ENCODE results near the gene ENTPD3. TPM values are rescaled to one million over a fixed set of nuclear protein-coding genes. Genes with fewer than 3 reads are reported as not detected.
A peak's percentile ranks its signal among the peaks of the same experiment; 100 is the strongest.

Gene ENTPD3
- not detected for total RNA-seq (2013)
- polyA plus RNA-seq (not detected), polyA minus RNA-seq (not detected in 2 replicates), total RNA-seq (0 to 1.4 (median 0.06) reads per million in 11 experiments)

- Histone ChIP-seq H3K4me2 (replicated peaks; ENCODE audit: extremely low read depth, low read length, poor library complexity, severe bottlenecking) (no peak within 1 kb of the TSS), H3K9me3 (replicated peaks in 1 of 2; ENCODE audit: control insufficient read depth in 1 of 2, insufficient read depth in 1 of 2, low read length in 2 of 2) (peaks cover 0 to 11% of the 10 kb centered on the region in 2 donors), H3K27me3 (ENCODE audit: control insufficient read depth in 2 of 2, insufficient read depth in 2 of 2, low read length in 2 of 2) (peaks cover 22 to 34% of the 10 kb centered on the region in 2 donors), H3K9ac (ENCODE audit: insufficient read depth, low read length, poor library complexity, severe bottlenecking) (no peak within 1 kb of the TSS), H4K20me1 (ENCODE audit: insufficient read depth, low read length) (no peaks in the 10 kb centered on the region), H3K4me3 (replicated peaks in 1 of 3; ENCODE audit: low read depth in 2 of 3, low read length in 3 of 3) (no peak within 1 kb of the TSS), H3K4me1 (ENCODE audit: control insufficient read depth in 1 of 2, insufficient read depth in 2 of 2, low read length in 2 of 2) (no peaks in the 10 kb centered on the region), H3K79me2 (ENCODE audit: insufficient read depth, low read length) (no peaks in the 10 kb centered on the region), H3K36me3 (replicated peaks in 1 of 2; ENCODE audit: control insufficient read depth in 1 of 2, insufficient read depth in 2 of 2, low read length in 2 of 2) (no peaks in the 10 kb centered on the region), H2AFZ (ENCODE audit: insufficient read depth, low read depth, low read length, poor library complexity, severe bottlenecking) (no peak within 1 kb of the TSS), H3K27ac (ENCODE audit: low read depth in 1 of 2, low read length in 2 of 2) (no peak within 1 kb of the TSS)
- intact Hi-C loops (cut with micrococcal nuclease) = no loop called here
- DNase-seq = no peak
- WGBS (ENCODE audit: insufficient coverage) = 7% methylated on average over 43 of the region's 49 CpGs
- Mint-ChIP-seq H3K27ac (peak within 1 kb of the TSS in 2 of 7 donors; percentile 63), H3K4me1 (peaks cover 6% of the 10 kb centered on the region), H3K36me3 (no peaks in the 10 kb centered on the region), H3K27me3 (ENCODE audit: low read depth in 3 of 3) (peaks cover 27 to 45% (median 33%) of the 10 kb centered on the region in 3 donors), H3K4me3 (peak within 1 kb of the TSS; percentile 20 to 83), H3K9me3 (peaks cover 0 to 13% (median 4%) of the 10 kb centered on the region in 7 donors)
- no peak for TF ChIP-seq CTCF (IDR thresholded peaks at IDR 0.05)
Measured at GRCh38 chr3:40387001-40387894, at the start of gene ENTPD3. TSS of gene ENTPD3 (plus strand) at chr3:40387184. CDS start at chr3:40388058, 874 bp downstream.

GRCh38 chr3:40339871-40340270 lies 47.1 kb upstream of the ENTPD3 start:
- Mint-ChIP-seq H3K4me3 (no peak overlapping the region), H3K9me3 (peaks cover 0 to 6% (median 2%) of the 10 kb centered on the region in 7 donors), H3K36me3 (no peaks in the 10 kb centered on the region), H3K4me1 (no peaks in the 10 kb centered on the region), H3K27me3 (ENCODE audit: low read depth in 3 of 3) (peaks cover 0 to 5% (median 2%) of the 10 kb centered on the region in 3 donors), H3K27ac (no peak overlapping the region)
- TF ChIP-seq CTCF (IDR thresholded peaks at IDR 0.05) = no peak
- H3K27me3 ChIP-seq (ENCODE audit: control insufficient read depth in 2 of 2, insufficient read depth in 2 of 2, low read length in 2 of 2) = no peaks in the 10 kb centered on the region
- intact Hi-C loops (cut with micrococcal nuclease) = no loop called here
- H3K27ac ChIP-seq (ENCODE audit: low read depth in 1 of 2, low read length in 2 of 2) = no peak overlapping the region
- no peaks in the 10 kb centered on the region for H4K20me1 ChIP-seq (ENCODE audit: insufficient read depth, low read length)
- no peak overlapping the region for H3K9ac ChIP-seq (ENCODE audit: insufficient read depth, low read length, poor library complexity, severe bottlenecking)
- no peaks in the 10 kb centered on the region for H3K9me3 ChIP-seq (replicated peaks in 1 of 2; ENCODE audit: control insufficient read depth in 1 of 2, insufficient read depth in 1 of 2, low read length in 2 of 2)
- no peak overlapping the region for H3K4me3 ChIP-seq (replicated peaks in 1 of 3; ENCODE audit: low read depth in 2 of 3, low read length in 3 of 3)
- WGBS (ENCODE audit: insufficient coverage) = no CpG with 5 or more reads among the region's 1 CpG
- no peak overlapping the region for H3K4me2 ChIP-seq (replicated peaks; ENCODE audit: extremely low read depth, low read length, poor library complexity, severe bottlenecking)
- no peak overlapping the region for H2AFZ ChIP-seq (ENCODE audit: insufficient read depth, low read depth, low read length, poor library complexity, severe bottlenecking)
- no peaks in the 10 kb centered on the region for H3K79me2 ChIP-seq (ENCODE audit: insufficient read depth, low read length)
- no peaks in the 10 kb centered on the region for H3K4me1 ChIP-seq (ENCODE audit: control insufficient read depth in 1 of 2, insufficient read depth in 2 of 2, low read length in 2 of 2)
- H3K36me3 ChIP-seq (replicated peaks in 1 of 2; ENCODE audit: control insufficient read depth in 1 of 2, insufficient read depth in 2 of 2, low read length in 2 of 2) = no peaks in the 10 kb centered on the region
- DNase-seq = no peak

Data from CD14-positive monocyte (primary cell).